NCI-H774 (cell line): Measurements from ENCODE around the gene KLF3.

ENCODE experiments used
- DNase-seq: peaks from one replicate; lab custom pipeline; 2025; lab: John Stamatoyannopoulos, UW

Gene KLF3

GRCh38 chr4:38674258-38675144 lies 10.5 kb downstream of the KLF3 start:
- no peak for DNase-seq

- peak; percentile 62 for DNase-seq
Observed at GRCh38 chr4:38675146-38676121, 11.4 kb downstream of the KLF3 start.

GRCh38 chr4:38676986-38677385 lies 13.0 kb downstream of the KLF3 start:
- no peak for DNase-seq

GRCh38 chr4:38677441-38677840 lies 13.4 kb downstream of the KLF3 start:
- DNase-seq: no peak

- DNase-seq: no peak
Observed at GRCh38 chr4:38678078-38678477, 14.1 kb downstream of the KLF3 start.

- DNase-seq: no peak
Observed at GRCh38 chr4:38679921-38680320, 15.9 kb downstream of the KLF3 start.

- DNase-seq: no peak
Observed at GRCh38 chr4:38681281-38681991, 17.4 kb downstream of the KLF3 start.

GRCh38 chr4:38682336-38682735 lies 18.3 kb downstream of the KLF3 start:
- no peak for DNase-seq

- DNase-seq: no peak
Observed at GRCh38 chr4:38683276-38683675, 19.3 kb downstream of the KLF3 start.

GRCh38 chr4:38684271-38684670 lies 20.3 kb downstream of the KLF3 start:
- DNase-seq: no peak

GRCh38 chr4:38684951-38685844 lies 21.2 kb downstream of the KLF3 start:
- DNase-seq: no peak

- DNase-seq: no peak
Observed at GRCh38 chr4:38686682-38687081, 22.7 kb downstream of the KLF3 start.

GRCh38 chr4:38687571-38688011 lies 23.6 kb downstream of the KLF3 start:
- no peak for DNase-seq

GRCh38 chr4:38688676-38689355 lies 24.8 kb downstream of the KLF3 start:
- DNase-seq: no peak

GRCh38 chr4:38691251-38692008 lies 27.4 kb downstream of the KLF3 start:
- no peak for DNase-seq

- DNase-seq: no peak
Observed at GRCh38 chr4:38692421-38692820, 28.4 kb downstream of the KLF3 start.

- no peak for DNase-seq
Observed at GRCh38 chr4:38693569-38693968, 29.6 kb downstream of the KLF3 start.

GRCh38 chr4:38694330-38694729 lies 30.3 kb downstream of the KLF3 start:
- no peak for DNase-seq

GRCh38 chr4:38695809-38696208 lies 31.8 kb downstream of the KLF3 start:
- no peak for DNase-seq

GRCh38 chr4:38696697-38697096 lies 32.7 kb downstream of the KLF3 start:
- no peak for DNase-seq
